Nucleus accumbens (tissue), 56 donors: ENCODE measurements around the gene UBE2U.
"Not testable (repeated sequence)": the region's sequence is repeated elsewhere in the genome, so short reads cannot be mapped to it uniquely, and the experiment has no call there.

Source experiments
- DNase-seq, 56 donors: peaks; one replicate each; lab custom pipeline; 2025; lab: John Stamatoyannopoulos, UW

The UBE2U gene

GRCh38 chr1:64235910-64236309 lies 32.5 kb downstream of the UBE2U start:
- no peak for DNase-seq

GRCh38 chr1:64236541-64236954 lies 33.1 kb downstream of the UBE2U start:
- DNase-seq = no peak

- DNase-seq = not testable (repeated sequence)
Observed at GRCh38 chr1:64239519-64239918, 36.1 kb downstream of the UBE2U start.

GRCh38 chr1:64240206-64240605 lies 36.8 kb downstream of the UBE2U start:
- DNase-seq = no peak

GRCh38 chr1:64241069-64241468 lies 37.6 kb downstream of the UBE2U start:
- DNase-seq = no peak

- no peak for DNase-seq
Observed at GRCh38 chr1:64242895-64243756, 39.7 kb downstream of the UBE2U start.

- no peak for DNase-seq
Observed at GRCh38 chr1:64243757-64244080, 40.3 kb downstream of the UBE2U start.

- peak in 5 of 56 donors; percentile 0 to 36 (median 1) for DNase-seq
Observed at GRCh38 chr1:64245495-64245894, 42.1 kb downstream of the UBE2U start.

- DNase-seq = no peak
Observed at GRCh38 chr1:64246294-64246917, 43.0 kb downstream of the UBE2U start.

- no peak for DNase-seq
Observed at GRCh38 chr1:64248065-64248464, 44.6 kb downstream of the UBE2U start.

- not testable (repeated sequence) for DNase-seq
Observed at GRCh38 chr1:64250472-64250871, 47.0 kb downstream of the UBE2U start.

- no peak for DNase-seq
Observed at GRCh38 chr1:64251971-64252370, 48.5 kb downstream of the UBE2U start.

- DNase-seq = not testable (repeated sequence)
Observed at GRCh38 chr1:64257233-64257632, 53.8 kb downstream of the UBE2U start.

GRCh38 chr1:64258444-64258843 lies 55.0 kb downstream of the UBE2U start:
- DNase-seq = not testable (repeated sequence)

GRCh38 chr1:64263335-64263734 lies 59.9 kb downstream of the UBE2U start:
- DNase-seq = no peak

GRCh38 chr1:64263856-64264255 lies 60.4 kb downstream of the UBE2U start:
- DNase-seq = no peak

GRCh38 chr1:64265141-64265540 lies 61.7 kb downstream of the UBE2U start:
- DNase-seq = no peak

- DNase-seq = no peak
Observed at GRCh38 chr1:64266991-64267390, 63.6 kb downstream of the UBE2U start.

- DNase-seq = peak in 42 of 56 donors; percentile 2 to 84 (median 37)
Observed at GRCh38 chr1:64268653-64269557, 65.5 kb downstream of the UBE2U start.

GRCh38 chr1:64269558-64269884 lies 66.1 kb downstream of the UBE2U start:
- no peak for DNase-seq

- DNase-seq = no peak
Observed at GRCh38 chr1:64280001-64280400, 76.6 kb downstream of the UBE2U start.
